ENCODE data around the gene LRRC18. TPM values are rescaled to one million over a fixed set of nuclear protein-coding genes. Genes with fewer than 3 reads are reported as not detected.

Gene LRRC18
- total RNA-seq, result not detected in 3 replicates
- long read RNA-seq, result 0 reads

- H3K27ac Mint-ChIP-seq (ENCODE audit: unreplicated experiment), result no peak within 1 kb of the TSS
Measured at GRCh38 chr10:48939790-48940325, at the start of gene LRRC18. LRRC18 (minus strand) TSS chr10:48939840; CDS start chr10:48914155, 25,685 bp downstream.

GRCh38 chr10:48985621-48986158 is 46.0 kb upstream of the LRRC18 start:
- Mint-ChIP-seq H3K4me3 (ENCODE audit: unreplicated experiment) (no peak overlapping the region), H3K9me3 (ENCODE audit: low read depth) (no peaks in the 10 kb centered on the region), H3K27me3 (ENCODE audit: low read depth) (peaks cover 1% of the 10 kb centered on the region), H3K27ac (ENCODE audit: unreplicated experiment) (no peak overlapping the region), H3K36me3 (ENCODE audit: low read depth) (no peaks in the 10 kb centered on the region), H3K4me1 (ENCODE audit: low read depth) (no peaks in the 10 kb centered on the region)
- no peak for DNase-seq (ENCODE audit: low spot score)
- no peak for TF ChIP-seq CTCF (IDR thresholded peaks at IDR 0.05)

More at GRCh38 chr10:48939790-48940325, at the start of gene LRRC18:
- Mint-ChIP-seq H3K27me3 (ENCODE audit: low read depth) (peaks cover 7% of the 10 kb centered on the region), H3K9me3 (ENCODE audit: low read depth) (no peaks in the 10 kb centered on the region), H3K4me1 (ENCODE audit: low read depth) (no peaks in the 10 kb centered on the region), H3K4me3 (ENCODE audit: unreplicated experiment) (no peak within 1 kb of the TSS), H3K36me3 (ENCODE audit: low read depth) (no peaks in the 10 kb centered on the region)
- TF ChIP-seq CTCF (IDR thresholded peaks at IDR 0.05), result no peak
- DNase-seq (ENCODE audit: low spot score), result no peak

- H3K4me3 Mint-ChIP-seq (ENCODE audit: unreplicated experiment), result no peak overlapping the region
- DNase-seq (ENCODE audit: low spot score), result no peak
- TF ChIP-seq CTCF (IDR thresholded peaks at IDR 0.05), result no peak
- H3K9me3 Mint-ChIP-seq (ENCODE audit: low read depth), result no peaks in the 10 kb centered on the region
- no peak overlapping the region for H3K27ac Mint-ChIP-seq (ENCODE audit: unreplicated experiment)
- H3K36me3 Mint-ChIP-seq (ENCODE audit: low read depth), result no peaks in the 10 kb centered on the region
- H3K27me3 Mint-ChIP-seq (ENCODE audit: low read depth), result peaks cover 9% of the 10 kb centered on the region
- H3K4me1 Mint-ChIP-seq (ENCODE audit: low read depth), result no peaks in the 10 kb centered on the region
Measured at GRCh38 chr10:48983648-48984351, 44.2 kb upstream of the LRRC18 start.

GRCh38 chr10:48982584-48982983 is 42.9 kb upstream of the LRRC18 start:
- no peak overlapping the region for H3K27ac Mint-ChIP-seq (ENCODE audit: unreplicated experiment)
- TF ChIP-seq CTCF (IDR thresholded peaks at IDR 0.05), result no peak
- H3K4me3 Mint-ChIP-seq (ENCODE audit: unreplicated experiment), result no peak overlapping the region
- H3K9me3 Mint-ChIP-seq (ENCODE audit: low read depth), result no peaks in the 10 kb centered on the region
- no peaks in the 10 kb centered on the region for H3K4me1 Mint-ChIP-seq (ENCODE audit: low read depth)
- peaks cover 14% of the 10 kb centered on the region for H3K27me3 Mint-ChIP-seq (ENCODE audit: low read depth)
- DNase-seq (ENCODE audit: low spot score), result no peak
- H3K36me3 Mint-ChIP-seq (ENCODE audit: low read depth), result no peaks in the 10 kb centered on the region

- Mint-ChIP-seq H3K4me1 (ENCODE audit: low read depth) (no peaks in the 10 kb centered on the region), H3K27ac (ENCODE audit: unreplicated experiment) (no peak overlapping the region), H3K4me3 (ENCODE audit: unreplicated experiment) (no peak overlapping the region), H3K36me3 (ENCODE audit: low read depth) (no peaks in the 10 kb centered on the region), H3K27me3 (ENCODE audit: low read depth) (peaks cover 14% of the 10 kb centered on the region), H3K9me3 (ENCODE audit: low read depth) (no peaks in the 10 kb centered on the region)
- peak; percentile 92 for TF ChIP-seq CTCF (IDR thresholded peaks at IDR 0.05)
- DNase-seq (ENCODE audit: low spot score), result no peak
Measured at GRCh38 chr10:48981310-48981907, 41.8 kb upstream of the LRRC18 start.
